ENCODE measurements around the gene LILRB4.
"Not testable (repeated sequence)": the region's sequence is repeated elsewhere in the genome, so short reads cannot be mapped to it uniquely, and the experiment has no call there.

The LILRB4 gene

GRCh38 chr19:54697716-54698115, 34.9 kb downstream of the LILRB4 start:
- DNase-seq: not testable (repeated sequence)

GRCh38 chr19:54704928-54705327, 42.1 kb downstream of the LILRB4 start:
- no peak for DNase-seq

GRCh38 chr19:54707962-54708361, 45.2 kb downstream of the LILRB4 start:
- DNase-seq: no peak

- no peak for DNase-seq
Observed at GRCh38 chr19:54708781-54709180, 46.0 kb downstream of the LILRB4 start.

- DNase-seq: no peak
Observed at GRCh38 chr19:54709212-54709948, 46.6 kb downstream of the LILRB4 start.

- not testable (repeated sequence) for DNase-seq
Observed at GRCh38 chr19:54709956-54710355, 47.2 kb downstream of the LILRB4 start.
